ENCODE data around the gene PVRIG.
"Not testable (repeated sequence)": the region's sequence is repeated elsewhere in the genome, so short reads cannot be mapped to it uniquely, and the experiment has no call there.

The PVRIG gene

DNA sequence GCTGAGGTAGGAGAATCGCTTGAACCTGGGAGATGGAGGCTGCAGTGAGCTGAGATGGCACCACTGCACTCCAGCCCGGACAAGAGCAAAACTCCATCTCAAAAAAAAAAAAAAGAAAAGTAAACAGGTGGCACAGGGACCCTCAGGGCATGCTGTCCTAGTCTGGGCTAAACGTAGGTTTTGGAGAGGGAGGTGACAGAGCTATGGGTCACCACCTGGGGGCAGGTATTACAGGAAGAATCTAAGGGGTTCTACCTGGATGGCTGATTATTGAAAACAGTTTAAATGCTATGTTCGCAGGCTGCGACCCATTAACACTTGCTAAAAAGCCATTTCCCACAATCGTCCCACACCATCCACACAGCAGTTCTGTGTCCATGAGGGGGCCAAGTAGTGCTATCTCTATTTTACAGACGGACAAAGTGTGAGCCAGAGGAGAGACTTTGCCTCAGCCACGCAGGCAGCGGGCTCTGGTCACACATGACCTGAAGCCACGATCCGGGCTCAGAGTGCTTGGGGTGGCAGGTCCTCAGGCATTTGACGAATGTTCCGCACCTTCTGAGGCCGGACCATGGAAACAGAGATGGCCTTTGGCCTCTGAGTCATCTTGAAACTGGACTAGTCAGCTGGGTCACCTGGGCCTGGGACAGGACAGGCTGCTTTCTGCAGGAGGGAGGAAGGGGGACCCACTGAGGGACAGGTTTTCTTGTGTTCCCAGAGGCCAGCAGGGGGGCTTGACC lies 49.7 kb downstream of the PVRIG start:
- FAIRE-seq; DNase-seq (ENCODE audit: insufficient read length, low spot score): not testable (repeated sequence)

DNA sequence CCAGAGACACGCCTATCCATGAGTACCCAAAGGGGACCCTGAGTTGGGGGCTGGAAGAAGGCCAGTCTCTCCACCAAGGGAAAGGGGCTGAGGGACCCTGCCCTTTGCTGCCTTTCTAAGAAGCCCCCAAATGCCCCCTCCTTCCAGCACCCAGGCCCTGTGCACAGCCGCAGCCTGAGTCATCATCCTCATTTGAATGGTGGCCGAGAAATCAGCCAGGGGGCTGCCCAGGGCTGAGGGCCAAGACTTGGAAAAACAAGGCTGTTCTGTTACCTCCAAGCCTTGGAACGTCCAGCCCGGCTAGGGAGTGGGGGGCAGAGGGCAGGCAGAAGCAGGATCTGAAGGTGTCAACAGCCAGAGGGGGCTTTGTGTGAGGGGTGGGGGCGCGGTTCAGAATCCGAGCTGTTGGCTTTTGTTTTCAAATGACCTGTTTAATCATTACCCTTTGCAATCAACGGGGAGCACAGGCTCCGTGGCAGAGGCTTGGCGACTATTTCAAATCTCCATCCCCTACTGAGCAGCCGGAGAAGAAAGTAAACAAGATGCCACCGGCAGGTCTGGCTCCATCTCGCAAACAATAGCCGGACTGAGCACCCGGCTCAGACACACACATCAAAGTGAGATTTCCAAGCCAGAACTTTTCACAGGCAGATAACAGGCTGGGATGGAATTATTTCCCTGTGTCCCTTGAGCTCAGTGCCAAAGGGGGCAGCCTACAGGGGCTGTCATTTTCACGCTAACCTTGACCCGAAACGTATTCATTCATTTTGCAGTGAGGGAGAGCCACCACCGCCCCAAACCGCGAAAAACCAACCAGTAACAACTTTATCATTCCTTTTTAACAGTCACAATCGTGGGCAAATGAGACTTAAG lies 50.5 kb downstream of the PVRIG start:
- FAIRE-seq, result not testable (repeated sequence)

More for the DNA sequence above, 50.5 kb downstream of the PVRIG start:
- not testable (repeated sequence) for DNase-seq (ENCODE audit: insufficient read length, low spot score)

Measured in HTR-8/SVneo (cell line).